ENCODE measurements around the gene TFCP2L1.

TFCP2L1 gene

DNA sequence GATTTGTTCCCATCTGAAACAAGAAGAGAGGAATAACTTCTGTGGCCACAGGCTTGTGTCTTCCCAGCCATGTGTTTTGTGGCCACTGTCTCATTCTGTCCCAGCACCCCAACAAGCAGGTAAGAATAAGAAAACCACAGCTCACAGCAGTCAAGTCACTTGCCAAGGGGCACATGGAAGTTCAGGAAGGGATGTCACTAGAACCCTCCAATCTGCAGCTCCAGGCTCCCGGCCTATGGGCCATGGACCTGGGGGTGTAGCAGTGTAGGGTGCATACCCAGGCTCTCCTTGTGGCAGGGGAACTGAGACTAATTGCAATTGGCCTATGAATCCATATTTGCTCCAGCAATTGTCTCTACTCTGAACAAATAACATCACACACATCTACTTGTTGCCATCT, 112.5 kb downstream of the TFCP2L1 start:
- Histone ChIP-seq H3K9me3 (ENCODE audit: control insufficient read depth, low read depth, low read length) (no peaks in the 10 kb centered on the region), H3K9ac (ENCODE audit: low read length) (no peak overlapping the region)

DNA sequence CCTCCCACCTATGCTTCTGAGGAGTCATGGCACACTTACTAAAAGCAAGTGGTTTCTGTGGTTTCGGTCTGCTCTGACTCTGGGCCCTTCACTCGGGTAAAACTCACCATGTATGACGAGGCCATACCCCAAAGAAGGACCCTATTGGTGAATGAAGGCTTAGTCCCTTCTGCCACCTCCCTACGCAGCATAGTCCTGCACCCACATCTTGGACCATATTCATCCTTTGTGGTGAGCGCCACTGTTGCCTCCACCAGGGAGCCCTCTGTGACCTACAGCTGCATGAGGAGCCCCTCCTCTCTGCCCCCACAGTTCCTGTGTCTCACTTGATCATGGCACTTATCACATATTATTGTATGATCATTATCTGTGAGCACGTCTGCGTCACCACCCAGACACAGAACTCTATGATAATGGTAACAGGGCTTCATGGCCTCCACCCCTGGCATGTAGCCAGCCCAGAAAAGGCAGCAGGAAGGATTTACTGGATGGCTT, 113.3 kb downstream of the TFCP2L1 start:
- Histone ChIP-seq H3K36me3 (ENCODE audit: control insufficient read depth, low read depth, low read length) (no peaks in the 10 kb centered on the region), H3K27me3 (ENCODE audit: control insufficient read depth, insufficient read depth, low read length) (no peaks in the 10 kb centered on the region), H3K4me3 (ENCODE audit: low read length) (no peak overlapping the region), H3K27ac (ENCODE audit: low read length) (no peak overlapping the region), H3K9ac (ENCODE audit: low read length) (no peak overlapping the region), H3K4me1 (ENCODE audit: control insufficient read depth, low read depth, low read length) (no peaks in the 10 kb centered on the region), H3K9me3 (ENCODE audit: control insufficient read depth, low read depth, low read length) (no peaks in the 10 kb centered on the region)

More for the DNA sequence above, 112.5 kb downstream of the TFCP2L1 start:
- H3K4me1 ChIP-seq (ENCODE audit: control insufficient read depth, low read depth, low read length), result no peaks in the 10 kb centered on the region
- H3K27ac ChIP-seq (ENCODE audit: low read length), result no peak overlapping the region
- no peaks in the 10 kb centered on the region for H3K36me3 ChIP-seq (ENCODE audit: control insufficient read depth, low read depth, low read length)
- no peaks in the 10 kb centered on the region for H3K27me3 ChIP-seq (ENCODE audit: control insufficient read depth, insufficient read depth, low read length)
- no peak overlapping the region for H3K4me3 ChIP-seq (ENCODE audit: low read length)

DNA sequence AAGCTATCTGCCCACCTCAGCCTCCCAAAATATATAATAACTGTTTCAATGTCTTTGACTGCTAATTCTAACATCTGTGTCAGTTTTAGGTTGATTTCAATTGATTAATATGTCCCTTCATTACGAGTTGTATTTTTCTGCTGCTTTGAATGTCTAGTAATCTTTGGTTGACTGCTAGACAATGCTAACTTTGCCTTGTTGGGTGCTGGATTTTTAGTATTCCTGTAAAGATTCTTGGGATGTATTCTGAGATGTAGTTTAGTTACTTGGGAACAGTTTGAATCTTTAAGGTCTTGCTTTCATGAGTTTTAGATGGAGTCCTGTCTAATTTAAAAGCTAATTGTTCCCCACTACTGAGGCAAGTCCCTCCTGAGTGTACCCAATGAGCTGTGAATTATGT, 114.4 kb downstream of the TFCP2L1 start:
- Histone ChIP-seq H3K4me1 (ENCODE audit: control insufficient read depth, low read depth, low read length) (no peaks in the 10 kb centered on the region), H3K9me3 (ENCODE audit: control insufficient read depth, low read depth, low read length) (no peaks in the 10 kb centered on the region), H3K4me3 (ENCODE audit: low read length) (no peak overlapping the region), H3K9ac (ENCODE audit: low read length) (no peak overlapping the region), H3K27ac (ENCODE audit: low read length) (no peak overlapping the region), H3K27me3 (ENCODE audit: control insufficient read depth, insufficient read depth, low read length) (no peaks in the 10 kb centered on the region), H3K36me3 (ENCODE audit: control insufficient read depth, low read depth, low read length) (no peaks in the 10 kb centered on the region)

DNA sequence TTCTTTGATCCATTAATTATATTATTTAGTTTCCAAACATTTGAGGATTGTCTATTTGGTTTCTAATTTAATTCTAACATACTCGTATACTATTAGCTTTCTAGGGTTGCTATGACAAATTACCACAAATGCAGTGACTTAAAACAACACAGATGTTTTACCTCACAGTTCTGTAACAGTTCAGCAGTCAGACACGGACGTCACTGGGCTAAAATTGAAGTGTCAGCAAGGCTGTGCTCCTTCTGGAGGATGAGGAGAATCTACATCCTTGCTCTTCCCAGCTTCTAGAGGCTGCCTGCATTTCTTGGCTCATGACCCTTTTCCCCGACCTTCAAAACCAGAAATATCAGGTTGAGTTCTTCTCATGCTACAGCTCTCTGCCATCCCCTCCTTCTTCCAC, 117.6 kb downstream of the TFCP2L1 start:
- Histone ChIP-seq H3K27me3 (ENCODE audit: control insufficient read depth, insufficient read depth, low read length) (no peaks in the 10 kb centered on the region), H3K4me3 (ENCODE audit: low read length) (no peak overlapping the region)

More for the DNA sequence above, 117.6 kb downstream of the TFCP2L1 start:
- Histone ChIP-seq H3K9me3 (ENCODE audit: control insufficient read depth, low read depth, low read length) (no peaks in the 10 kb centered on the region), H3K9ac (ENCODE audit: low read length) (no peak overlapping the region), H3K36me3 (ENCODE audit: control insufficient read depth, low read depth, low read length) (no peaks in the 10 kb centered on the region), H3K27ac (ENCODE audit: low read length) (no peak overlapping the region), H3K4me1 (ENCODE audit: control insufficient read depth, low read depth, low read length) (no peaks in the 10 kb centered on the region)

Data from iPS-18a (cell line).